GM12878 (cell line): ENCODE measurements around the gene DEFB132. TPM values are rescaled to one million over a fixed set of nuclear protein-coding genes. Genes with fewer than 3 reads are reported as not detected.
A peak's percentile ranks its signal among the peaks of the same experiment; 100 is the strongest.

Source experiments
- ATAC-seq: fragments of 200-7000 bp; cut with Tn5 transposase; 3 replicates; pipeline ENCODE4 v1.9.1; 2020; ENCODE audit warnings: mild to moderate bottlenecking, moderate library complexity
- BruUV-seq: library from RNA; stranded (reverse); fragments of 400-500 nt; replicated peaks from 2 replicates; lab custom pipeline; 2021; lab: Mats Ljungman, UMichigan
- CTCF ChIA-PET: fragments of 300-600 bp; sonication (Branson Sonifier 250); formaldehyde crosslinking; extraction: SDS; loops from one replicate; lab custom pipeline; 2021; ENCODE audit warnings: inconsistent platforms; lab: Yijun Ruan, JAX
- POLR2A ChIA-PET: fragments of 350-600 bp; formaldehyde crosslinking; extraction: SDS; loops from one replicate; lab custom pipeline; 2021; ENCODE audit warnings: inconsistent platforms; lab: Charles Lee
- RAD21 ChIA-PET: fragments of 300-600 bp; sonication (Branson Sonifier 250); formaldehyde crosslinking; loops from one replicate; lab custom pipeline; 2023; ENCODE audit warnings: antibody characterized with exemption; ENCODE audit not compliant: unreplicated experiment; lab: Charles Lee
- SMC1A ChIA-PET: fragments of 300-600 bp; sonication (Branson Sonifier 250); formaldehyde crosslinking; loops from one replicate; lab custom pipeline; 2023; ENCODE audit not compliant: unreplicated experiment, uncharacterized antibody; lab: Charles Lee
- DNase-seq: peaks from one replicate; pipeline ENCODE4 v3.0.0-alpha.2; 2011; ENCODE audit warnings: low read depth, low spot score
- FAIRE-seq: peaks from 3 replicates; lab custom pipeline; 2011; peaks lifted over from hg19 to GRCh38; lab: Jason Lieb, UNC
- H2AFZ ChIP-seq: 2 replicates; pipeline ENCODE4 v1.6.0; 2011; ENCODE audit warnings: low read depth, low read length, control low read depth; ENCODE audit not compliant: control insufficient read depth
- H3K27ac ChIP-seq: 2 replicates; pipeline ENCODE4 v1.5.1; 2011; ENCODE audit warnings: control low read depth; ENCODE audit not compliant: control insufficient read depth, insufficient read depth
- H3K27me3 ChIP-seq, 2 experiments: replicated peaks in 1 of 2; 2 replicates each; pipeline versions ENCODE4 v1.6.0 to v1.6.1; 2011; ENCODE audit warnings: low read length in 1 of 2; ENCODE audit not compliant: control insufficient read depth in 2 of 2, insufficient read depth in 2 of 2
- H3K36me3 ChIP-seq, 2 experiments: 2 replicates each; pipeline ENCODE4 v1.5.1; 2011; ENCODE audit warnings: low read length in 1 of 2; ENCODE audit not compliant: control insufficient read depth in 2 of 2, insufficient read depth in 2 of 2
- H3K4me1 ChIP-seq: 2 replicates; pipeline ENCODE4 v1.6.1; 2011; ENCODE audit warnings: mild to moderate bottlenecking, low read length, moderate library complexity, mixed read lengths; ENCODE audit not compliant: control insufficient read depth, insufficient read depth
- H3K4me2 ChIP-seq: 2 replicates; pipeline ENCODE4 v1.6.0; 2011; ENCODE audit warnings: control low read depth; ENCODE audit not compliant: control insufficient read depth, insufficient read depth
- H3K4me3 ChIP-seq: fragments of 200-600 bp; sonication (generic); 2 replicates; pipeline ENCODE4 v1.5.1; 2016
- H3K79me2 ChIP-seq: 2 replicates; pipeline ENCODE4 v1.6.0; 2011; ENCODE audit warnings: low read length; ENCODE audit not compliant: control insufficient read depth, insufficient read depth
- H3K9ac ChIP-seq: 2 replicates; pipeline ENCODE4 v1.8.0; 2011; ENCODE audit warnings: low read length, control low read depth, mixed read lengths; ENCODE audit not compliant: control insufficient read depth, insufficient read depth
- H3K9me3 ChIP-seq: replicated peaks from 3 replicates; pipeline ENCODE4 v1.5.1; 2011; ENCODE audit warnings: mild to moderate bottlenecking, low read length; ENCODE audit not compliant: control insufficient read depth, insufficient read depth
- H4K20me1 ChIP-seq: 2 replicates; pipeline ENCODE4 v1.6.0; 2011; ENCODE audit not compliant: control insufficient read depth, insufficient read depth
- MYB ChIP-seq: fragments of 150-350 bp; IDR thresholded peaks from 2 replicates; pipeline ENCODE4 v1.6.1; 2014; ENCODE audit warnings: mild to moderate bottlenecking, low read depth, low read length, borderline replicate concordance
- NR2F1 ChIP-seq: fragments of 450-650 bp; conservative IDR thresholded peaks from 2 replicates; pipeline ENCODE4 v1.6.1; 2017; ENCODE audit warnings: mild to moderate bottlenecking
- RAD21 ChIP-seq: IDR thresholded peaks from 2 replicates; pipeline ENCODE4 v1.6.1; 2011; ENCODE audit warnings: mild to moderate bottlenecking, low read depth, low read length, moderate library complexity; ENCODE audit not compliant: insufficient read depth
- SMC3 ChIP-seq: IDR thresholded peaks from 2 replicates; pipeline ENCODE4 v1.6.1; 2011; ENCODE audit warnings: low read length, improper control_type of control experiment, borderline replicate concordance
- WGBS: methylation state at CpG from one replicate; pipeline ENCODE4 v1.1.6; 2016; ENCODE audit warnings: low lambda C conversion rate; ENCODE audit not compliant: insufficient replicate concordance, insufficient coverage; ENCODE audit errors: missing lambda C conversion rate; 5-methylcytosine and 5-hydroxymethylcytosine counted together
- in situ Hi-C: fragments of 300-500 bp; cut with MboI; formaldehyde crosslinking; loops from 9 replicates; pipeline ENCODE4 v1.14.3; 2018; ENCODE audit warnings: mixed read lengths
- intact Hi-C: fragments of 100-400 bp; cut with micrococcal nuclease; formaldehyde crosslinking; loops from one replicate; pipeline ENCODE4 v1.14.2; 2022; ENCODE audit not compliant: unreplicated experiment
- polyA plus RNA-seq, 11 experiments: library from polyadenylated mRNA; depleted of rRNA in 4 of 11; unstranded in 6 of 11; stranded (reverse) in 5 of 11; fragments of >200 nt; fragmentation: Nextera tagmentation in 4 of 11; fragmentation: Illumina TruSeq in 1 of 11; extraction: Ambion mirVana in 4 of 11; extraction: Trizol in 1 of 11; gene quantifications; 1 replicate in 1 of 11; 2 replicates in 10 of 11; pipeline versions ENCODE4 v1.2.1 to v1.2.3, GENCODE V29; 2011 to 2016; ENCODE audit warnings: inconsistent platforms in 2 of 11, missing spikeins in 2 of 11, low read depth in 1 of 11
- total RNA-seq, 4 experiments: library from RNA; depleted of rRNA in 3 of 4; stranded (reverse); fragments of >200 nt in 3 of 4; fragmentation: Illumina TruSeq in 1 of 4; extraction: Trizol in 1 of 4; gene quantifications; 2 replicates each; pipeline versions ENCODE4 v1.2.1 to v1.2.3, GENCODE V29; 2013 to 2021
- TF ChIP-seq, protein P1 (sequence below): fragments of 450-650 bp; formaldehyde crosslinking; IDR thresholded peaks from 2 replicates; pipeline ENCODE4 v1.5.0; 2022; ENCODE audit warnings: mild to moderate bottlenecking, missing genetic modification characterization
- TF ChIP-seq, protein P2 (sequence below), 3 experiments: IDR thresholded peaks in 2 of 3; conservative IDR thresholded peaks in 1 of 3; 2 replicates each; pipeline ENCODE4 v1.5.1; 2011; ENCODE audit warnings: low read depth in 3 of 3, low read length in 3 of 3, mild to moderate bottlenecking in 3 of 3, control low read depth in 2 of 3, moderate library complexity in 2 of 3, inconsistent platforms in 1 of 3, mixed read lengths in 1 of 3; ENCODE audit not compliant: control insufficient read depth in 2 of 3, insufficient read depth in 1 of 3; ENCODE audit errors: extremely low read depth in 1 of 3

DEFB132 gene
- total and polyA plus RNA-seq, 10 of the 15 experiments (the other 5 are each of a cell fraction or from before 2014, with no cell fraction given), result not detected

GRCh38 chr20:219290-220115 lies 38.0 kb upstream of the DEFB132 start:
- H2AFZ ChIP-seq, result no peak overlapping the region
- H3K4me2 ChIP-seq, result no peak overlapping the region
- RAD21 ChIA-PET, result interaction anchor here (0.8 kb wide), 1 partner anchor 45 kb away, joined by 3 read pairs; no protein-coding TSS in a partner anchor
- BruUV-seq, result no TSS peak
- H4K20me1 ChIP-seq, result no peaks in the 10 kb centered on the region
- in situ Hi-C loops, result no loop called here
- CTCF ChIA-PET, result interaction anchor here (1.0 to 1.4 kb wide), 6 partner anchors 11 to 115 kb away, joined by 3 to 7 read pairs (median 4); no protein-coding TSS in a partner anchor
- peak; percentile 65 for ATAC-seq
- peak; percentile 56 for FAIRE-seq
- no peak for DNase-seq
- TF ChIP-seq, protein P1, sequence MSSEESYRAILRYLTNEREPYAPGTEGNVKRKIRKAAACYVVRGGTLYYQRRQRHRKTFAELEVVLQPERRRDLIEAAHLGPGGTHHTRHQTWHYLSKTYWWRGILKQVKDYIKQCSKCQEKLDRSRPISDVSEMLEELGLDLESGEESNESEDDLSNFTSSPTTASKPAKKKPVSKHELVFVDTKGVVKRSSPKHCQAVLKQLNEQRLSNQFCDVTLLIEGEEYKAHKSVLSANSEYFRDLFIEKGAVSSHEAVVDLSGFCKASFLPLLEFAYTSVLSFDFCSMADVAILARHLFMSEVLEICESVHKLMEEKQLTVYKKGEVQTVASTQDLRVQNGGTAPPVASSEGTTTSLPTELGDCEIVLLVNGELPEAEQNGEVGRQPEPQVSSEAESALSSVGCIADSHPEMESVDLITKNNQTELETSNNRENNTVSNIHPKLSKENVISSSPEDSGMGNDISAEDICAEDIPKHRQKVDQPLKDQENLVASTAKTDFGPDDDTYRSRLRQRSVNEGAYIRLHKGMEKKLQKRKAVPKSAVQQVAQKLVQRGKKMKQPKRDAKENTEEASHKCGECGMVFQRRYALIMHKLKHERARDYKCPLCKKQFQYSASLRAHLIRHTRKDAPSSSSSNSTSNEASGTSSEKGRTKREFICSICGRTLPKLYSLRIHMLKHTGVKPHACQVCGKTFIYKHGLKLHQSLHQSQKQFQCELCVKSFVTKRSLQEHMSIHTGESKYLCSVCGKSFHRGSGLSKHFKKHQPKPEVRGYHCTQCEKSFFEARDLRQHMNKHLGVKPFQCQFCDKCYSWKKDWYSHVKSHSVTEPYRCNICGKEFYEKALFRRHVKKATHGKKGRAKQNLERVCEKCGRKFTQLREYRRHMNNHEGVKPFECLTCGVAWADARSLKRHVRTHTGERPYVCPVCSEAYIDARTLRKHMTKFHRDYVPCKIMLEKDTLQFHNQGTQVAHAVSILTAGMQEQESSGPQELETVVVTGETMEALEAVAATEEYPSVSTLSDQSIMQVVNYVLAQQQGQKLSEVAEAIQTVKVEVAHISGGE (CRISPR knock-in tag), result no peak
- TF ChIP-seq, protein P2, sequence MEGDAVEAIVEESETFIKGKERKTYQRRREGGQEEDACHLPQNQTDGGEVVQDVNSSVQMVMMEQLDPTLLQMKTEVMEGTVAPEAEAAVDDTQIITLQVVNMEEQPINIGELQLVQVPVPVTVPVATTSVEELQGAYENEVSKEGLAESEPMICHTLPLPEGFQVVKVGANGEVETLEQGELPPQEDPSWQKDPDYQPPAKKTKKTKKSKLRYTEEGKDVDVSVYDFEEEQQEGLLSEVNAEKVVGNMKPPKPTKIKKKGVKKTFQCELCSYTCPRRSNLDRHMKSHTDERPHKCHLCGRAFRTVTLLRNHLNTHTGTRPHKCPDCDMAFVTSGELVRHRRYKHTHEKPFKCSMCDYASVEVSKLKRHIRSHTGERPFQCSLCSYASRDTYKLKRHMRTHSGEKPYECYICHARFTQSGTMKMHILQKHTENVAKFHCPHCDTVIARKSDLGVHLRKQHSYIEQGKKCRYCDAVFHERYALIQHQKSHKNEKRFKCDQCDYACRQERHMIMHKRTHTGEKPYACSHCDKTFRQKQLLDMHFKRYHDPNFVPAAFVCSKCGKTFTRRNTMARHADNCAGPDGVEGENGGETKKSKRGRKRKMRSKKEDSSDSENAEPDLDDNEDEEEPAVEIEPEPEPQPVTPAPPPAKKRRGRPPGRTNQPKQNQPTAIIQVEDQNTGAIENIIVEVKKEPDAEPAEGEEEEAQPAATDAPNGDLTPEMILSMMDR (IDR thresholded peaks at IDR 0.05 in 2 of 3, conservative IDR thresholded peaks at IDR 0.05 in 1 of 3; ENCODE audit: control insufficient read depth in 2 of 3, extremely low read depth in 1 of 3, insufficient read depth in 1 of 3, low read depth in 3 of 3, low read length in 3 of 3), result peak; percentile 26 to 34 (median 29); a peak in 4 of 6 replicates
- TF ChIP-seq SMC3 (peak; percentile 21; the same call in 1 of the 2 replicates), NR2F1 (no peak), RAD21 (peak; percentile 55), MYB (no peak)
- TF ChIP-seq, all 136 proteins: peak for 3
- Histone ChIP-seq H3K9me3 (no peaks in the 10 kb centered on the region), H3K4me3 (no peak overlapping the region), H3K4me1 (no peaks in the 10 kb centered on the region), H3K79me2 (no peaks in the 10 kb centered on the region), H3K9ac (no peak overlapping the region), H3K36me3 (no peaks in the 10 kb centered on the region), H3K27ac (no peak overlapping the region), H3K27me3 (no peaks in the 10 kb centered on the region)
- intact Hi-C loops, result no loop called here
- 0% methylated on average over 1 of the region's 1 CpG for WGBS
- SMC1A ChIA-PET, result interaction anchor here (0.5 kb wide), 1 partner anchor 123 kb away, joined by 3 read pairs; no protein-coding TSS in a partner anchor
- POLR2A ChIA-PET, result no interaction called here
